HL-60 (cell line): ENCODE measurements around the gene PCID2.

Experiments
- DNase-seq, 2 experiments: peaks; one replicate each; pipeline ENCODE4 v3.0.0-alpha.2; 2010 to 2020; ENCODE audit warnings: low read depth in 1 of 2, low spot score in 1 of 2
- H3K27ac ChIP-seq: fragments of 250-450 bp; sonication (Bioruptor Pico); replicated peaks from 2 replicates; pipeline ENCODE4 v1.5.1; 2020; ENCODE audit warnings: mild to moderate bottlenecking, moderate library complexity
- H3K27me3 ChIP-seq: fragments of 250-450 bp; sonication (Bioruptor Pico); 2 replicates; pipeline ENCODE4 v1.5.1; 2021; ENCODE audit warnings: mild to moderate bottlenecking, moderate library complexity; ENCODE audit not compliant: insufficient read depth, poor library complexity, severe bottlenecking
- H3K4me3 ChIP-seq: replicated peaks from 2 replicates; pipeline ENCODE4 v1.5.1; 2011; ENCODE audit warnings: mild to moderate bottlenecking, control low read depth, low read length; ENCODE audit not compliant: insufficient read depth
- GABPA ChIP-seq: IDR thresholded peaks from 2 replicates; pipeline ENCODE4 v1.6.1; 2012; ENCODE audit warnings: low read depth
- POLR2AphosphoS5 ChIP-seq: IDR thresholded peaks from 2 replicates; pipeline ENCODE4 v1.6.1; 2012; ENCODE audit warnings: low read depth
- SPI1 ChIP-seq: IDR thresholded peaks from 2 replicates; pipeline ENCODE4 v1.6.1; 2012; ENCODE audit warnings: low read depth, mild to moderate bottlenecking, borderline replicate concordance
- TF ChIP-seq, protein P1 (sequence below): IDR thresholded peaks from 2 replicates; pipeline ENCODE4 v1.6.1; 2012; ENCODE audit warnings: low read depth; ENCODE audit not compliant: insufficient replicate concordance
- TF ChIP-seq, protein P2 (sequence below): IDR thresholded peaks from one replicate; pipeline ENCODE4 v1.5.1; 2011; ENCODE audit warnings: low read length, control low read depth, inconsistent platforms; ENCODE audit not compliant: insufficient read depth

The PCID2 gene

DNA sequence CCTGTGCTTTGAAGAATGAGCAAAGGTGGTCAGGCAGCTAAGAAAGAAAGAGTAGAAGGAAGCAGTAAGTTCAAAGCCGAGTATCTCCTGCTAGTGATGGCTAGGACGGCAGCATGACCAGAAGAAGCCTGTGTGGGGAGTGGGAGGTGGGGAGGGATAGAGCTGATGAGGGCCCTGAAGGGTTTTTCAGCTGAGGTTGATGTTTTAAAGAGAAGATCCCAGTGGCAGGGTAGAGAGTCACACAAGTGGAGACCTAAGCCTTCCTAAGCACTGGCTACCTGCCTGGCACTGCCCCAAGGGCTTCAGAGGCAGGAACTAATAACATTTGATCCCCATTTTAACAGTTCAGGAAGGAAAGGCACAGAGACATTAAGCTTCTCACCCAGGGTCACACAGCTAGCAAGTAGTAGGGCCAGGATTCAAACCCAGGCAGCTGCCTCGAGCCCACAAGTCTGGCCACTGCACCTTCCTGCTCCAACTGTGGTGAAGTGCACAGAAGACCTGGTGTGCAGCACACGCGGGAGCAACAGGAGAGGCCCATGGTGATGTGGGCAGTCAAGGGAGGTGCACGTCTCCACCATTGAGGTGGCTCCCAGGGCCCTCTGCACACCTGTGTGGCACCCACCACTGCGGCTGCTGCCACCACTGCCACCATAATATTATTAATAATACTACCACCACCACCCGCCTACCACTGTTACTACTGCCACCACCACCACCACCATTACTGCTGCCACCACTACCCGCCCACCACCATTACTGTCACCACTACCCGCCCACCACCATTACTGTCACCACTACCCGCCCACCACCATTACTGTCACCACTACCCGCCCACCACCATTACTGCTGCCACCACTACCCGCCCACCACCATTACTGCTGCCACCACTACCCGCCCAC is 23.1 kb upstream of the PCID2 start:
- Histone ChIP-seq H3K27me3 (no peaks in the 10 kb centered on the region), H3K4me3 (no peak overlapping the region), H3K27ac (no peak overlapping the region)
- DNase-seq = no peak
- TF ChIP-seq, protein P1, sequence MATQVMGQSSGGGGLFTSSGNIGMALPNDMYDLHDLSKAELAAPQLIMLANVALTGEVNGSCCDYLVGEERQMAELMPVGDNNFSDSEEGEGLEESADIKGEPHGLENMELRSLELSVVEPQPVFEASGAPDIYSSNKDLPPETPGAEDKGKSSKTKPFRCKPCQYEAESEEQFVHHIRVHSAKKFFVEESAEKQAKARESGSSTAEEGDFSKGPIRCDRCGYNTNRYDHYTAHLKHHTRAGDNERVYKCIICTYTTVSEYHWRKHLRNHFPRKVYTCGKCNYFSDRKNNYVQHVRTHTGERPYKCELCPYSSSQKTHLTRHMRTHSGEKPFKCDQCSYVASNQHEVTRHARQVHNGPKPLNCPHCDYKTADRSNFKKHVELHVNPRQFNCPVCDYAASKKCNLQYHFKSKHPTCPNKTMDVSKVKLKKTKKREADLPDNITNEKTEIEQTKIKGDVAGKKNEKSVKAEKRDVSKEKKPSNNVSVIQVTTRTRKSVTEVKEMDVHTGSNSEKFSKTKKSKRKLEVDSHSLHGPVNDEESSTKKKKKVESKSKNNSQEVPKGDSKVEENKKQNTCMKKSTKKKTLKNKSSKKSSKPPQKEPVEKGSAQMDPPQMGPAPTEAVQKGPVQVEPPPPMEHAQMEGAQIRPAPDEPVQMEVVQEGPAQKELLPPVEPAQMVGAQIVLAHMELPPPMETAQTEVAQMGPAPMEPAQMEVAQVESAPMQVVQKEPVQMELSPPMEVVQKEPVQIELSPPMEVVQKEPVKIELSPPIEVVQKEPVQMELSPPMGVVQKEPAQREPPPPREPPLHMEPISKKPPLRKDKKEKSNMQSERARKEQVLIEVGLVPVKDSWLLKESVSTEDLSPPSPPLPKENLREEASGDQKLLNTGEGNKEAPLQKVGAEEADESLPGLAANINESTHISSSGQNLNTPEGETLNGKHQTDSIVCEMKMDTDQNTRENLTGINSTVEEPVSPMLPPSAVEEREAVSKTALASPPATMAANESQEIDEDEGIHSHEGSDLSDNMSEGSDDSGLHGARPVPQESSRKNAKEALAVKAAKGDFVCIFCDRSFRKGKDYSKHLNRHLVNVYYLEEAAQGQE = no peak
- TF ChIP-seq POLR2AphosphoS5 (no peak), GABPA (no peak), SPI1 (no peak)
- TF ChIP-seq, protein P2, sequence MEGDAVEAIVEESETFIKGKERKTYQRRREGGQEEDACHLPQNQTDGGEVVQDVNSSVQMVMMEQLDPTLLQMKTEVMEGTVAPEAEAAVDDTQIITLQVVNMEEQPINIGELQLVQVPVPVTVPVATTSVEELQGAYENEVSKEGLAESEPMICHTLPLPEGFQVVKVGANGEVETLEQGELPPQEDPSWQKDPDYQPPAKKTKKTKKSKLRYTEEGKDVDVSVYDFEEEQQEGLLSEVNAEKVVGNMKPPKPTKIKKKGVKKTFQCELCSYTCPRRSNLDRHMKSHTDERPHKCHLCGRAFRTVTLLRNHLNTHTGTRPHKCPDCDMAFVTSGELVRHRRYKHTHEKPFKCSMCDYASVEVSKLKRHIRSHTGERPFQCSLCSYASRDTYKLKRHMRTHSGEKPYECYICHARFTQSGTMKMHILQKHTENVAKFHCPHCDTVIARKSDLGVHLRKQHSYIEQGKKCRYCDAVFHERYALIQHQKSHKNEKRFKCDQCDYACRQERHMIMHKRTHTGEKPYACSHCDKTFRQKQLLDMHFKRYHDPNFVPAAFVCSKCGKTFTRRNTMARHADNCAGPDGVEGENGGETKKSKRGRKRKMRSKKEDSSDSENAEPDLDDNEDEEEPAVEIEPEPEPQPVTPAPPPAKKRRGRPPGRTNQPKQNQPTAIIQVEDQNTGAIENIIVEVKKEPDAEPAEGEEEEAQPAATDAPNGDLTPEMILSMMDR = no peak

- TF ChIP-seq, protein P2 = no peak
- no peak for TF ChIP-seq POLR2AphosphoS5
- no peak for TF ChIP-seq SPI1
- TF ChIP-seq GABPA = no peak
- TF ChIP-seq, protein P1 = no peak
- H3K27ac ChIP-seq = no peak overlapping the region
- H3K27me3 ChIP-seq = no peaks in the 10 kb centered on the region
- no peak for DNase-seq
- no peak overlapping the region for H3K4me3 ChIP-seq
These were observed 21.3 kb upstream of the PCID2 start for GRCh38 chr13:113229791-113230190.

GRCh38 chr13:113229161-113229560 is 20.7 kb upstream of the PCID2 start:
- Histone ChIP-seq H3K4me3 (no peak overlapping the region), H3K27me3 (no peaks in the 10 kb centered on the region), H3K27ac (no peak overlapping the region)
- no peak for TF ChIP-seq POLR2AphosphoS5
- TF ChIP-seq, protein P1 = no peak
- TF ChIP-seq, protein P2 = no peak
- no peak for DNase-seq
